SK-N-SH (cell line): Measurements from ENCODE around the gene REXO1. TPM values are rescaled to one million over a fixed set of nuclear protein-coding genes. Genes with fewer than 3 reads are reported as not detected.

Experiments
- CTCF ChIA-PET: fragments of 300-600, 350-600 bp; formaldehyde crosslinking; extraction: SDS; loops from one replicate; lab custom pipeline; 2021; lab: Yijun Ruan, JAX
- POLR2A ChIA-PET: fragments of 350-600 bp; sonication (Branson Sonifier 250); formaldehyde crosslinking; extraction: SDS; loops from one replicate; lab custom pipeline; 2020; ENCODE audit warnings: antibody characterized with exemption, inconsistent platforms; lab: Yijun Ruan, JAX
- DNase-seq: peaks from one replicate; pipeline ENCODE4 v3.0.0; 2012
- H2AFZ ChIP-seq: fragments of 200-600 bp; sonication (generic); 2 replicates; pipeline ENCODE4 v1.8.1; 2016; ENCODE audit warnings: antibody characterized with exemption, mild to moderate bottlenecking, low read depth
- H3F3A ChIP-seq: fragments of 200-600 bp; sonication (generic); replicated peaks from 2 replicates; pipeline ENCODE3; 2016; ENCODE audit warnings: antibody characterized with exemption, mild to moderate bottlenecking; ENCODE audit not compliant: insufficient read depth
- H3K27ac ChIP-seq, 2 experiments: fragments of 200-500 bp in 1 of 2; fragments of 200-600 bp in 1 of 2; sonication (Bioruptor generic) in 1 of 2; sonication (generic), shearing (Covaris generic) in 1 of 2; 2 replicates each; pipeline versions ENCODE4 v1.5.1 to v1.6.1; 2014 to 2016; ENCODE audit warnings: low read depth in 2 of 2, inconsistent platforms in 1 of 2, low read length in 1 of 2, mild to moderate bottlenecking in 1 of 2, mixed read lengths in 1 of 2
- H3K27me3 ChIP-seq: fragments of 200-600 bp; sonication (generic), shearing (Covaris generic); 2 replicates; pipeline ENCODE4 v1.6.1; 2016; ENCODE audit warnings: mixed run types; ENCODE audit not compliant: insufficient read depth
- H3K36me3 ChIP-seq, 2 experiments: fragments of 200-500 bp in 1 of 2; fragments of 200-600 bp in 1 of 2; sonication (Bioruptor generic) in 1 of 2; sonication (generic) in 1 of 2; replicated peaks in 1 of 2; 2 replicates each; pipeline versions ENCODE3 to v1.5.1; 2014 to 2016; ENCODE audit warnings: low read length in 1 of 2, mild to moderate bottlenecking in 1 of 2; ENCODE audit not compliant: insufficient read depth in 2 of 2, control insufficient read depth in 1 of 2
- H3K4me1 ChIP-seq, 2 experiments: fragments of 200-500 bp in 1 of 2; fragments of 200-600 bp in 1 of 2; sonication (Bioruptor generic) in 1 of 2; sonication (generic), shearing (Covaris generic) in 1 of 2; 2 replicates each; pipeline versions ENCODE4 v1.5.1 to v1.6.1; 2014 to 2016; ENCODE audit warnings: low read depth in 1 of 2, low read length in 1 of 2, mixed run types in 1 of 2; ENCODE audit not compliant: insufficient read depth in 2 of 2, control insufficient read depth in 1 of 2
- H3K4me2 ChIP-seq: fragments of 200-600 bp; sonication (generic), shearing (Covaris generic); 2 replicates; pipeline ENCODE4 v1.6.1; 2017; ENCODE audit warnings: mixed run types
- H3K4me3 ChIP-seq, 2 experiments: fragments of 200-500 bp in 1 of 2; fragments of 200-600 bp in 1 of 2; sonication (Bioruptor generic) in 1 of 2; sonication (generic), shearing (Covaris generic) in 1 of 2; 2 replicates each; pipeline versions ENCODE4 v1.5.1 to v1.8.1; 2014 to 2016; ENCODE audit warnings: low read depth in 2 of 2, inconsistent platforms in 1 of 2, low read length in 1 of 2, mild to moderate bottlenecking in 1 of 2, mixed read lengths in 1 of 2, moderate library complexity in 1 of 2
- H3K79me2 ChIP-seq: fragments of 200-600 bp; sonication (generic); 2 replicates; pipeline ENCODE4 v1.8.1; 2017; ENCODE audit warnings: mild to moderate bottlenecking; ENCODE audit not compliant: insufficient read depth
- H3K9ac ChIP-seq: fragments of 200-600 bp; sonication (generic); 2 replicates; pipeline ENCODE4 v1.6.1; 2017; ENCODE audit warnings: mixed run types
- H3K9me2 ChIP-seq: fragments of 200-600 bp; sonication (generic); 2 replicates; pipeline ENCODE4 v1.6.1; 2017; ENCODE audit warnings: mixed run types
- H3K9me3 ChIP-seq: fragments of 200-600 bp; sonication (generic); 2 replicates; pipeline ENCODE4 v1.6.1; 2017; ENCODE audit warnings: mixed run types, mild to moderate bottlenecking, moderate library complexity
- H4K20me1 ChIP-seq: fragments of 200-600 bp; sonication (generic); 2 replicates; pipeline ENCODE4 v1.6.1; 2017; ENCODE audit warnings: mild to moderate bottlenecking, mixed run types; ENCODE audit not compliant: insufficient read depth
- CHD2 ChIP-seq: fragments of 150-350 bp; IDR thresholded peaks from 2 replicates; pipeline ENCODE4 v1.6.1; 2018; ENCODE audit warnings: low read length; ENCODE audit not compliant: partially characterized antibody
- CTCF ChIP-seq: fragments of 200-600 bp; sonication (generic); IDR thresholded peaks from 2 replicates; pipeline ENCODE4 v1.6.1; 2017; ENCODE audit warnings: antibody characterized with exemption, mild to moderate bottlenecking, moderate library complexity
- ELF1 ChIP-seq: IDR thresholded peaks from 2 replicates; pipeline ENCODE4 v1.4.0; 2012
- FOSL2 ChIP-seq: IDR thresholded peaks from 2 replicates; pipeline ENCODE4 v1.4.0; 2012; ENCODE audit warnings: low read depth, mild to moderate bottlenecking, moderate library complexity, borderline replicate concordance
- FOXM1 ChIP-seq: IDR thresholded peaks from 2 replicates; pipeline ENCODE4 v1.4.0; 2012; ENCODE audit warnings: low read depth, mild to moderate bottlenecking
- GATA2 ChIP-seq: sonication (generic); formaldehyde crosslinking; IDR thresholded peaks from 2 replicates; pipeline ENCODE4 v1.5.0; 2020; ENCODE audit warnings: mild to moderate bottlenecking, missing genetic modification reagents
- MAX ChIP-seq: IDR thresholded peaks from 2 replicates; pipeline ENCODE4 v1.4.0; 2012; ENCODE audit warnings: low read depth
- NRF1 ChIP-seq: IDR thresholded peaks from 2 replicates; pipeline ENCODE4 v1.6.1; 2012; ENCODE audit warnings: low read depth, mild to moderate bottlenecking, low read length
- POLR2AphosphoS5 ChIP-seq: IDR thresholded peaks from 2 replicates; pipeline ENCODE4 v1.6.1; 2012; ENCODE audit warnings: low read depth, low read length
- RFX5 ChIP-seq: IDR thresholded peaks from 2 replicates; pipeline ENCODE4 v1.6.1; 2012; ENCODE audit warnings: mild to moderate bottlenecking, improper control_type of control experiment, low read length
- RXRA ChIP-seq: IDR thresholded peaks from 2 replicates; pipeline ENCODE4 v1.4.0; 2012; ENCODE audit warnings: low read depth, mild to moderate bottlenecking, borderline replicate concordance
- TCF12 ChIP-seq: IDR thresholded peaks from 2 replicates; pipeline ENCODE4 v1.4.0; 2012
- TEAD4 ChIP-seq: IDR thresholded peaks from 2 replicates; pipeline ENCODE4 v1.4.0; 2012; ENCODE audit warnings: mild to moderate bottlenecking, borderline replicate concordance; ENCODE audit not compliant: insufficient read depth
- USF1 ChIP-seq: IDR thresholded peaks from 2 replicates; pipeline ENCODE4 v1.4.0; 2012; ENCODE audit warnings: low read depth, borderline replicate concordance
- USF2 ChIP-seq: fragments of 150-350 bp; IDR thresholded peaks from 2 replicates; pipeline ENCODE4 v1.6.1; 2017; ENCODE audit warnings: antibody characterized with exemption, low read length, low read depth, borderline replicate concordance
- YY1 ChIP-seq: IDR thresholded peaks from 2 replicates; pipeline ENCODE4 v1.4.0; 2012; ENCODE audit warnings: low read depth, mild to moderate bottlenecking
- WGBS: methylation state at CpG from one replicate; pipeline ENCODE4 v1.1.6; 2017; ENCODE audit warnings: low lambda C conversion rate; 5-methylcytosine and 5-hydroxymethylcytosine counted together
- polyA plus RNA-seq, 3 experiments: library from polyadenylated mRNA; depleted of rRNA; stranded (reverse); fragments of >200 nt; gene quantifications; 2 replicates each; pipeline ENCODE4 v1.2.3, GENCODE V29; 2012
- TF ChIP-seq, protein P1 (sequence below): fragments of 150-350 bp; IDR thresholded peaks from 2 replicates; pipeline ENCODE4 v1.6.1; 2016; ENCODE audit warnings: mild to moderate bottlenecking, low read depth, low read length
- TF ChIP-seq, protein P2 (sequence below): IDR thresholded peaks from 2 replicates; pipeline ENCODE4 v1.4.0; 2012; ENCODE audit warnings: low read depth, borderline replicate concordance

The REXO1 gene
- polyA plus RNA-seq, 1 of the 3 experiments (the other 2 are of a cell fraction), result 18.8 TPM

GRCh38 chr19:1856698-1857603 lies 8.7 kb upstream of the REXO1 start:
- no peaks in the 10 kb centered on the region for H3K9me3 ChIP-seq
- peaks cover 12% of the 10 kb centered on the region for H3F3A ChIP-seq
- ChIA-PET POLR2A (interaction anchor here (0.6 kb wide), 1 partner anchor 55 kb away, joined by 3 read pairs; no protein-coding TSS in a partner anchor), CTCF (interaction anchor here (0.6 to 2.8 kb wide), 6 partner anchors 10 to 40 kb away, joined by 3 to 15 read pairs (median 4); no protein-coding TSS in a partner anchor)
- no peaks in the 10 kb centered on the region for H3K9me2 ChIP-seq
- peak; percentile 54 for DNase-seq
- H3K27ac ChIP-seq, result peak overlapping the region; percentile 30 to 58; a peak in 2 of 4 replicates
- H3K79me2 ChIP-seq, result peaks cover 99% of the 10 kb centered on the region
- WGBS, result 70% methylated on average over 17 of the region's 73 CpGs
- peaks cover 97% of the 10 kb centered on the region for H4K20me1 ChIP-seq
- TF ChIP-seq YY1 (0 out of 2 replicates have a peak, but pooled peaks have one; percentile 31), RXRA (peak; percentile 52; the same call in 1 of the 2 replicates), ELF1 (peak; percentile 30; the same call in 1 of the 2 replicates), FOSL2 (no peak)
- H3K9ac ChIP-seq, result peak overlapping the region; percentile 53; the same call in 1 of the 2 replicates
- no peak overlapping the region for H2AFZ ChIP-seq
- H3K4me2 ChIP-seq, result peak overlapping the region; percentile 98
- H3K4me3 ChIP-seq, result peak overlapping the region; percentile 12 to 36; a peak in 2 of 4 replicates
- H3K36me3 ChIP-seq, result peaks cover 0 to 3% of the 10 kb centered on the region in 2 experiments
- no peaks in the 10 kb centered on the region for H3K27me3 ChIP-seq
- H3K4me1 ChIP-seq, result peaks cover 37 to 65% of the 10 kb centered on the region in 2 experiments; a peak in 3 of 4 replicates

GRCh38 chr19:1856345-1856697 lies 8.0 kb upstream of the REXO1 start:
- Histone ChIP-seq H3K9me2 (no peaks in the 10 kb centered on the region), H3F3A (peaks cover 12% of the 10 kb centered on the region), H3K4me3 (no peak overlapping the region), H3K27me3 (no peaks in the 10 kb centered on the region), H3K9ac (no peak overlapping the region), H3K9me3 (no peaks in the 10 kb centered on the region), H3K4me2 (peak overlapping the region; percentile 73), H4K20me1 (peaks cover 97% of the 10 kb centered on the region), H3K27ac (peak overlapping the region; percentile 46 to 87; a peak in 2 of 4 replicates), H2AFZ (no peak overlapping the region), H3K36me3 (peaks cover 0 to 3% of the 10 kb centered on the region in 2 experiments), H3K79me2 (peaks cover 97% of the 10 kb centered on the region), H3K4me1 (peaks cover 36 to 60% of the 10 kb centered on the region in 2 experiments; a peak in 3 of 4 replicates)
- ChIA-PET CTCF (interaction anchor here (0.8 to 2.4 kb wide), 2 partner anchors 19 to 30 kb away, joined by 4 to 15 read pairs; no protein-coding TSS in a partner anchor), POLR2A (interaction anchor here (0.6 kb wide), 1 partner anchor 56 kb away, joined by 3 read pairs; no protein-coding TSS in a partner anchor)
- DNase-seq, result no peak
- WGBS, result 100% methylated on average over 1 of the region's 6 CpGs
- TF ChIP-seq, protein P1, sequence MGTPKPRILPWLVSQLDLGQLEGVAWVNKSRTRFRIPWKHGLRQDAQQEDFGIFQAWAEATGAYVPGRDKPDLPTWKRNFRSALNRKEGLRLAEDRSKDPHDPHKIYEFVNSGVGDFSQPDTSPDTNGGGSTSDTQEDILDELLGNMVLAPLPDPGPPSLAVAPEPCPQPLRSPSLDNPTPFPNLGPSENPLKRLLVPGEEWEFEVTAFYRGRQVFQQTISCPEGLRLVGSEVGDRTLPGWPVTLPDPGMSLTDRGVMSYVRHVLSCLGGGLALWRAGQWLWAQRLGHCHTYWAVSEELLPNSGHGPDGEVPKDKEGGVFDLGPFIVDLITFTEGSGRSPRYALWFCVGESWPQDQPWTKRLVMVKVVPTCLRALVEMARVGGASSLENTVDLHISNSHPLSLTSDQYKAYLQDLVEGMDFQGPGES, result no peak
- no peak for TF ChIP-seq CHD2
- no peak for TF ChIP-seq NRF1
- TF ChIP-seq CTCF, result no peak
- no peak for TF ChIP-seq TEAD4
- TF ChIP-seq USF2, result no peak
- no peak for TF ChIP-seq ELF1
- TF ChIP-seq, protein P2, sequence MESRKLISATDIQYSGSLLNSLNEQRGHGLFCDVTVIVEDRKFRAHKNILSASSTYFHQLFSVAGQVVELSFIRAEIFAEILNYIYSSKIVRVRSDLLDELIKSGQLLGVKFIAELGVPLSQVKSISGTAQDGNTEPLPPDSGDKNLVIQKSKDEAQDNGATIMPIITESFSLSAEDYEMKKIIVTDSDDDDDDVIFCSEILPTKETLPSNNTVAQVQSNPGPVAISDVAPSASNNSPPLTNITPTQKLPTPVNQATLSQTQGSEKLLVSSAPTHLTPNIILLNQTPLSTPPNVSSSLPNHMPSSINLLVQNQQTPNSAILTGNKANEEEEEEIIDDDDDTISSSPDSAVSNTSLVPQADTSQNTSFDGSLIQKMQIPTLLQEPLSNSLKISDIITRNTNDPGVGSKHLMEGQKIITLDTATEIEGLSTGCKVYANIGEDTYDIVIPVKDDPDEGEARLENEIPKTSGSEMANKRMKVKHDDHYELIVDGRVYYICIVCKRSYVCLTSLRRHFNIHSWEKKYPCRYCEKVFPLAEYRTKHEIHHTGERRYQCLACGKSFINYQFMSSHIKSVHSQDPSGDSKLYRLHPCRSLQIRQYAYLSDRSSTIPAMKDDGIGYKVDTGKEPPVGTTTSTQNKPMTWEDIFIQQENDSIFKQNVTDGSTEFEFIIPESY, result no peak
- TF ChIP-seq FOSL2, result no peak
- TF ChIP-seq FOXM1, result no peak
- TF ChIP-seq MAX, result no peak
- no peak for TF ChIP-seq USF1
- TF ChIP-seq TCF12, result no peak
- TF ChIP-seq RFX5, result no peak
- no peak for TF ChIP-seq POLR2AphosphoS5
- TF ChIP-seq GATA2 (CRISPR knock-in tag), result no peak
